ENCODE measurements around the gene TSHB.

GRCh38 chr1:115077984-115078330 lies 48.3 kb downstream of the TSHB start:
- TF ChIP-seq CTCF (IDR thresholded peaks at IDR 0.05) (no peak), ZFX (IDR thresholded peaks at IDR 0.05; ENCODE audit: borderline replicate concordance) (no peak)

Measured in 22Rv1 (cell line).